Tibial nerve (tissue), 4 donors: ENCODE measurements around the gene LCNL1. TPM values are rescaled to one million over a fixed set of nuclear protein-coding genes. Genes with fewer than 3 reads are reported as not detected.
A peak's percentile ranks its signal among the peaks of the same experiment; 100 is the strongest.

Source experiments
- DNase-seq, 2 donors: peaks; one replicate each; pipeline ENCODE4 v3.0.0-alpha.2; 2019; ENCODE audit warnings: low spot score in 2 of 2
- H3K27ac ChIP-seq, 4 donors: fragments of 200-600 bp; sonication (generic) in 3 of 4; one replicate each; pipeline ENCODE4 v1.5.1; 2017 to 2019; ENCODE audit warnings: mild to moderate bottlenecking in 1 of 4
- H3K27me3 ChIP-seq, 2 donors: fragments of 200-600 bp; sonication (generic) in 1 of 2; one replicate each; pipeline versions ENCODE4 v1.5.1 to v1.6.0; 2017 to 2019
- H3K36me3 ChIP-seq, 3 donors: fragments of 200-600 bp; sonication (generic); one replicate each; pipeline ENCODE4 v1.5.1; 2018 to 2019
- H3K4me1 ChIP-seq, 4 donors: fragments of 200-600 bp; sonication (generic) in 3 of 4; one replicate each; pipeline ENCODE4 v1.5.1; 2017 to 2019
- H3K4me3 ChIP-seq, 4 donors: fragments of 200-600 bp; sonication (generic) in 3 of 4; one replicate each; pipeline ENCODE4 v1.5.1; 2017 to 2019; ENCODE audit warnings: mild to moderate bottlenecking in 1 of 4, moderate library complexity in 1 of 4
- H3K9me3 ChIP-seq, 4 donors: fragments of 200-600 bp; sonication (generic) in 3 of 4; one replicate each; pipeline ENCODE4 v1.5.1; 2017 to 2019
- CTCF ChIP-seq, 5 experiments: fragments of 200-600 bp in 3 of 5; fragments of 450-650 bp in 2 of 5; sonication (generic) in 3 of 5; IDR thresholded peaks; one replicate each; pipeline ENCODE4 v1.5.1; 2016 to 2019; ENCODE audit warnings: antibody characterized with exemption in 5 of 5, mild to moderate bottlenecking in 3 of 5, moderate library complexity in 2 of 5
- EP300 ChIP-seq, 2 donors: sonication (generic); formaldehyde crosslinking; IDR thresholded peaks; one replicate each; pipeline ENCODE4 v1.6.1; 2017; ENCODE audit warnings: antibody characterized with exemption in 2 of 2, mild to moderate bottlenecking in 1 of 2
- POLR2A ChIP-seq, 2 donors: fragments of 450-650 bp; IDR thresholded peaks; one replicate each; pipeline ENCODE4 v1.6.1; 2017; ENCODE audit warnings: antibody characterized with exemption in 2 of 2, mild to moderate bottlenecking in 2 of 2, moderate library complexity in 2 of 2
- WGBS, 2 donors: methylation state at CpG; one replicate each; pipeline ENCODE4 v1.1.5; 2018; 5-methylcytosine and 5-hydroxymethylcytosine counted together
- total RNA-seq, 4 donors: library from RNA; depleted of rRNA; stranded (reverse); fragments of >200 nt; gene quantifications; one replicate each; pipeline ENCODE4 v1.1.0, GENCODE V29; 2016

The LCNL1 gene
- total RNA-seq: 10 to 100 TPM; 14.7 to 86.3 (median 64.3) TPM

DNA sequence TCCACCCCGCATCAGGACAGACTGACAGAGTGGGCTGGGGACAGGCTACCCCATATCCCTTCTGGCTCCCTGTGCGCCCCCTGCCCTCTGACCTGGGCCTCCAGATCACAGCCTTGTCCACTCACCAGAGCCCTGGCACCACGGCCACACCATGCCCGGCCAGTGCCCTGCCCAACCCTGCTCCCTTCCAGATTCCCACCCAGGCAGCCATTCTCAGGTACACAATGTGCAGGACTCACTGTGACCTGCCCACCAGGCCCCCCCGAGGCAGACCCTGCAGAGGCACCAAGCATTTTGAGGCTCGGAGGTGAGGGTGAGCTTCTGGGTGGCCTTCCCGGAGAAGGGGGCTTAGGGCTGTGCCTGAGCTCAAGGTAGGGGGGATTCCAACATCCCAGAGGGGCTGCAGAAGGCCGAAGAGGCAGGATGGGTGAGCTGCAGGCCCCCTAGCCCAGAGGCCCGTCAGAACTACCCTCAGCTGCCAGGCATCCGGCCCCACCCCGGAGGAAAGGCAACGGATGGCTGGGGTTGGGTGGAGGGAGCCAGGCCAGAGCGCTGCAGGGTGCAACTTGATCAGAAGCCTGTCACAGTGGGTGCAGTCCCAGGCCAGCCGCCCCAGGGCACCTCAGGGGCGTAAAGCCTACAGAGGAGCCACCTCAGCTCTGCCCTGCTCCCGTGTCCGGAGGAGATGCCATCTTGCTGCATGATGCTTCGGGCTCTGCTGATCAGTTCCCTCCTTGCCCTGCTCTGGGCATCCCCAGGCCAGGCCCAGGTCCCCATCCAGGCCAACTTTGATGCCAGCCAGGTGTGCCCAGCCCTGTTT lies at the start of gene LCNL1:
TSS of gene LCNL1 (plus strand) at position 762 of the 820 bp plus-strand sequence. CDS start 594 bp downstream, outside the sequence.
- Histone ChIP-seq H3K4me1 (peaks cover 0 to 54% (median 12%) of the 10 kb centered on the region in 4 donors), H3K4me3 (no peak within 1 kb of the TSS), H3K36me3 (peaks cover 0 to 5% (median 0%) of the 10 kb centered on the region in 3 donors), H3K27me3 (peaks cover 0 to 37% of the 10 kb centered on the region in 2 donors), H3K27ac (peak within 1 kb of the TSS in 1 of 4 donors; percentile 71), H3K9me3 (no peaks in the 10 kb centered on the region)
- no peak for DNase-seq
- 76 to 80% methylated on average over 13 to 14 of the region's 18 CpGs for WGBS, 2 donors
- peak in 1 of 2 donors; percentile 33 for TF ChIP-seq EP300 (IDR thresholded peaks at IDR 0.05)
- TF ChIP-seq POLR2A (IDR thresholded peaks at IDR 0.05): no peak
- no peak for TF ChIP-seq CTCF (IDR thresholded peaks at IDR 0.05)

- Histone ChIP-seq H3K4me1 (no peaks in the 10 kb centered on the region), H3K27me3 (no peaks in the 10 kb centered on the region), H3K36me3 (peaks cover 0 to 15% (median 0%) of the 10 kb centered on the region in 3 donors), H3K4me3 (no peak overlapping the region), H3K27ac (no peak overlapping the region), H3K9me3 (no peaks in the 10 kb centered on the region)
- no peak for TF ChIP-seq EP300 (IDR thresholded peaks at IDR 0.05)
- no peak for TF ChIP-seq POLR2A (IDR thresholded peaks at IDR 0.05)
- no peak for TF ChIP-seq CTCF (IDR thresholded peaks at IDR 0.05)
- WGBS, 2 donors: 87 to 92% methylated on average over 3 of the region's 3 CpGs
- DNase-seq: no peak
These were observed 48.5 kb upstream of the LCNL1 start for GRCh38 chr9:136934277-136934676.

- Histone ChIP-seq H3K36me3 (peaks cover 0 to 29% (median 6%) of the 10 kb centered on the region in 3 donors), H3K9me3 (no peaks in the 10 kb centered on the region), H3K4me1 (peaks cover 0 to 4% (median 0%) of the 10 kb centered on the region in 4 donors), H3K27me3 (no peaks in the 10 kb centered on the region), H3K4me3 (no peak overlapping the region), H3K27ac (no peak overlapping the region)
- WGBS, 2 donors: 79 to 94% methylated on average over 3 of the region's 3 CpGs
- TF ChIP-seq CTCF (IDR thresholded peaks at IDR 0.05): no peak
- no peak for TF ChIP-seq EP300 (IDR thresholded peaks at IDR 0.05)
- no peak for TF ChIP-seq POLR2A (IDR thresholded peaks at IDR 0.05)
- DNase-seq: no peak
These were observed 47.1 kb upstream of the LCNL1 start for GRCh38 chr9:136935651-136936050.

GRCh38 chr9:136936645-136937170 lies 46.1 kb upstream of the LCNL1 start:
- H3K4me1 ChIP-seq: peaks cover 0 to 7% (median 0%) of the 10 kb centered on the region in 4 donors
- H3K27me3 ChIP-seq: no peaks in the 10 kb centered on the region
- no peak for TF ChIP-seq CTCF (IDR thresholded peaks at IDR 0.05)
- TF ChIP-seq EP300 (IDR thresholded peaks at IDR 0.05): no peak
- TF ChIP-seq POLR2A (IDR thresholded peaks at IDR 0.05): no peak
- DNase-seq: no peak
- no peaks in the 10 kb centered on the region for H3K9me3 ChIP-seq
- H3K27ac ChIP-seq: no peak overlapping the region
- no peak overlapping the region for H3K4me3 ChIP-seq
- H3K36me3 ChIP-seq: peaks cover 2 to 39% (median 16%) of the 10 kb centered on the region in 3 donors
- 77 to 86% methylated on average over 8 of the region's 8 CpGs for WGBS, 2 donors
